OCI-M2 (cell line): ENCODE data around the gene CSNK1D.
A peak's percentile ranks its signal among the peaks of the same experiment; 100 is the strongest.
"Not testable (repeated sequence)": the region's sequence is repeated elsewhere in the genome, so short reads cannot be mapped to it uniquely, and the experiment has no call there.

ENCODE experiments used
- DNase-seq: peaks from one replicate; lab custom pipeline; 2025; ENCODE audit not compliant: unreplicated experiment; lab: John Stamatoyannopoulos, UW

Gene CSNK1D

DNA sequence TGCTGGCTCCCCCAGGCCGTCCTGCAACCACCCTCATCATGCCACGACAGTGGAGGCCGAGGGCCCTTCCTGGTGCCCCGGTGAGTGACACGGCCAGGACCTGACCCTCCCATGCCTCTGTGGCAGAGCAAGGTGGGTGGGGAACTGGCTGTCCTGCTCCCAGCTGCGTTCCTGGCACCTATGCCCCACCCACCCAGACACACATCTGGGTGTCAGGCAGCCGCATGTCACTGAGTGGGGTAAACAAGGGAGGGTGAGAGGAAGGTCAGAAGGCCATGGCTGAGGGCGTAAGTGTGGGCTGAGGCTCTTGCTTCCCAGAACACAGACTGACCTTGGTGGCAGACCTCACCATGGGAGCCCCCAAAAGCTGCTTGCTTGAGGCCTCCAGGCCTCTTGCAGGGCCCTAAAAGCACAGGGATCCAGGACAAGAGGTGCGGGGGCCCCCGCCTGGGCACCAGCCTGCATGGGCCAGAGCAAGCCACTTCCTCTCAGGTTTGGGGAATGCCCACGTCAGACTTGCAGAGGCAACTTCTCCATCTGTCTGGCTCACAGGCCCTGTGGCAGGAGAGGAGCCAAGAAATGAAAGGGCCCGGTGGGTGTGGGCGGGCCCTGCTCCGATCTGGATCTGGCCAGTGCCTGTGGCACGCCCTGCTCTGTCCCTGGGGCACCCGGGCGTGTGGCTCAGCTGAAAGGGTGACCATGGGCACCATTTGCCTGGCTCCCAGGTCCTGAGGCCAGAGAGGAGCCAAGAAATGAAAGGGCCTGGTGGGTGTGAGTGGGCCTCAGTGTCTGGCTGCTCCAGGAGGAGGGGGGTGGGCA lies 57.0 kb downstream of the CSNK1D start:
- no peak for DNase-seq

DNA sequence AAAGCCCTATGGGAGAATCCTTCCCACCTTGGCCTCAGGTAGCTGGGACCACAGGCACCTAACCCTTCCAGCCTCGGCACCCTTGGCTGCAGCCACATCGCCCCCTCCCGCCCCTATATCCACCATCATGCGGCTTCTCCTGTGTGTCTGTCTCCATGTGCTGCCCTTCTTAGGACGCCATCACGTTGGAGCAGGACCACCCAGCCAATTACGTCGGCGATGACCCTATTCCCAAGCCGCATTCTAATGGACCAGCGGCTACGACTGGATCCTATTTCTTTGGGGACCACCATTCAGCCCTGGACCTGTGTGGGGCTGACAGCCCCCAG lies 57.6 kb downstream of the CSNK1D start:
- no peak for DNase-seq

DNA sequence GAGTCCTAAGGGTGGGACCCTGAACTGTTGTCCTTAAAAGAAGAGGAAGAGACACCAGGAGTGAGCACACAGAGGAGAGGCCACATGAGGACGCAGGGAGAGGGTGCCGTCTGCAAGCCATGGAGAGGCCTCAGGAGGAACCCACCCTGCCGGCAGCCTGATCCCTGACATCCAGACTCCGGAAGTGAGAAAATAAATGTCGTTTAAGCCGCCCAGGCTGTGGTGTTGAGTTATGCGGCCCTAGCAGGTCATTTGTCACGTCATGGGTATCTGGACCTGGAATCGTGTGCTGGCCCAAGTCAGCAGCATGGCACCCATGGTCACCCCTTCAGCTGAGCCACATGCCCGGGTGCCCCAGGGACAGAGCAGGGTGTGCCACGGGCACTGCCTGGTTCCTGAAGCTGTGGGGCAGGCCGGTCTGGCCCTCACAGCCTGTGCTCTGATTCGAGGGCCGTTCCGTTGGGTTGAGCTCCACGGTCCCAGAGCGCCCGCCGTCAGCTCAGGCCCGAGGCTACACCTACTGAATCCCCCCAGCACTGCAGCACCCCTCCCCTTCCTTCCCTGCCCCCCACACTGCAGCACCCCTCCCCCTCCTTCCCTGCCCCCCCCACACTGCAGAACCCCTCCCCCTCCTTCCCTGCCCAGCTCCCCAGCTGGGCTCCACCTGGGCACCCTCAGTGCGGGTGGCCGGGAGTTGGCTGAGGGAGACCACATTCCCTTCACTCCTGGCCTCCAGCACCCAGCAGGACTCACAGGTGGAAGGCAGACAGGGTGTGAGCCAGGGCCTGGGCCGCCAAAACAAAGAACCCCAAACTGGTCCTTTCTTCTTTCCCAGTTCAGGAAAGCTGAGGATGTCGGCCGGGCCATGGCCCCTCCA lies 58.2 kb downstream of the CSNK1D start:
- no peak for DNase-seq

DNA sequence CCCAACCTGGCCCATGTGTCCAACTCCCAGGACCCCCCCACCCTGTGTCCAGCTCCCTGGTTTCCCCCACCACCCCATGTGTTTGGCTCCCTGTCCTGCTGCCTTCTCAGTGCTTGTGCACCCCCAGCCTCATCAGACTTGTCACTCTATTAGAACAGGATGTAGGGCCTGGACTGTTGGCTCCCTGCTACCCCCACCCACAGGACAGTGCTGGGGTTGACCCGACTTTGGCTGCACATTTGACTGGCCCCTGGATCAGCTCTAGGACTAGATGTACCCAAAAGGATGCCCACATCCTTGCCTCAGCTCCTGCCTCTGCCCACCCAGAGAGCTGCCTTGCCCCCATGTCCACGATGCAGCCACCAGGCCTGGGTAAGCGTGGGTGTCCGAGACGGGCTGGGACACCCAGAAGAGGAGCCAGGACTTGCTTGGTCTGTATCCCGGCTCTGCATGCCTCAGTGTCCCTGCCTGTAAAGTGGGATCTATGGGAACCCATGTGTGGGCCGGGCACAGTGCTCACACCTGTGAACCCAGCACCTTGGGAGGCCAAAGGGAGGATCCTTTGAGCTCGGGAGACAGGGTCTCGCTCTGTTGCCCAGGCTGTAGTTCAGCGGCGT lies 59.4 kb downstream of the CSNK1D start:
- no peak for DNase-seq

DNA sequence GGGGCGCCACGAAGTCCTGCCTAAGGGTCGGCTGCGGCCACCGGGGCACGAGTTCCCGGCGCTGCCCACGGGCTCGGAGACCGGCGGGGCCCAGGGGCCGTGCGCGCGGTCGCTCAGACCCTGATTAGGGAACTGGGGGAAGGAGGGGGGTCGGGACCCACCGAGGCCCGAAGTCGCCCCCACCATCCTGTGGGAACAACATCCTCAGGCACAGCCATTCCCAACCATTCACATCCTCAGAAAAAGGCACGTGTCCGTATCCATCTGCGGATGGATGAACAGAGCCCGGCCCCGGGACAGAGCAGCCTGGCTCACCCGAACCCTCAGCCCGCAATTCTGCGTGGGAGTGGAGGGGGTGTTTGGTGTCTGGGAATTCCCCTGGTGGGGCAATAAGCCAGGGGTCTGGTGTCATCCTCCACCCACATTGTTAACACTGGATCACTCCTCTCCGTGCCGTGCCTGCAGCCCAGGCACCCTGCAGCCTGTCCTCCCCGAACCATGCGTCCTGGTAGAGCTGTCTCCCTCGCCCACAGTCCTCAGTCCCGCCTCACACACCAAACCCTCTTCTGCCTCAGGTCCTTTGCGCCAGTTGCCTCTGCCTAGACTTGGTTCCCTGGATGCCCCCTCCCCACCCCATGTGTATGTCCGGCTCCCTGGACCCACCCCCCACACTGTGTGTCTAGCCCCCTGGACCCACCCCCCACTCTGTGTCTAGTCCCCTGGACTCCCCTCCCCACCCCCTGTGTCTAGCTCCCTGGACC lies 60.1 kb downstream of the CSNK1D start:
- no peak for DNase-seq

DNA sequence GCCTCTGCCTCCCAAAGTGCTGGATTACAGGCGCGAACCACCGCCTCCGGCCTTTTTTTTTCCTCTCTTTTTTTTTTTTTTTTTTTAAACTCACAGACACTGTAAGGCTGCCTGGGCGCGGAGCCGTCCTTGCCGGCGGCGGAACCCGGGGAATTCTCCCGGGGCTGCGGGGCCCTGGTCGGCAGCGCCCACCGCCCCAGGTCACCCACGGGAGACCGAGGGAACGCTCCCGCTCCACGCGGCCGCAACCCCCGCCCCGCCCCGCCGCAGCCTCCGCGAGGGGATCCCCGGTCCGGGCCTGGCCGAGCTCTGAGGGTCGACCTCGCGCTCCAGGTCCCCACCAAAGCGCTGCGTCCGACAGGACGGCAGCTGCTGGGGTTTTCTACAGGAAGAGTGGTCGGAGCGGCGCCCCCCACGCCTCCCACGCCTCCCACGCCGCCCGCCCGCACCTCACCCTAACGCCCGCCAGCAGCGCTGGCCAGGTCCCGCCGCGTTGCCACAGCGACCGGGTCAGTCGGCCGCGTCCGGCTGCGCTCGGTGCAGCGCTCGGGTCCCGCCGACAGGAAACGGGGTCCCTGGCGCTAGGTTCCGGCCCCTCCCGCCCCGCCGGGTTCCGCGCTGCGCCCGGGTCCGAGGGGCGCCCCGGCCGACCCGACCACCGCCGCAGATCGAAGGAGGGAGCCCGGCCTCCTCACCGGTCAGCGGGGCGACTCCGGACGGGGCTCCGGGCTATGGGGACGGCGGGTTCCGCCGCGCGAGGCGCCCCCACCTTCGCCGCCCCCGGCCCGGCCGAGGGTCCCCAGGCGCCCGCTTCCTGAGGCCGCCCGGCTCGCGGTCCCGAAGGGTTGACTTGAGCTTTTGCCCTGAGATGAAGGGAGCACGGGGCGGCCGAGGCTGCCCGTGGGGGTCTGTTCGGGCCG lies 60.9 kb downstream of the CSNK1D start, which contains the start of gene CCDC57:
Gene CCDC57 (minus strand): TSS at position 512 of the 920 bp plus-strand sequence. CDS start 10,898 bp downstream, outside the sequence.
- no peak for DNase-seq

DNA sequence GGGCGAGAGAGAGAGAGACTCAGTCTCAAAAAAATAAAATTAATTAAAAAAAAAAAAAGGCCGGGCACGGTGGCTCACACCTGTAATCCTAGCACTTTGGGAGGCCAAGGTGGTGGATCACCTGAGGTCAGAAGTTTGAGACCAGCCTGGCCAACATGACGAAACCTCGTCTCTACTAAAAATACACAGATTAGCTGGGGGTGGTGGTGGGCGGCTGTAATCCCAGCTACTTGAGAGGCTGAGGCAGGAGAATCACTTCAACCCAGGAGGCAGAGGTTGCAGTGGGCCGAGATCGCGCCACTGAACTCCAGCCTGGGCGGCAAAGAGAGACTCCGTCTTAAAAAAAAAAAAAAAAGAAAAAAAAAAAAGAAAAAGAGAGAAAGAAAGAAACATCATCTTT lies 62.8 kb downstream of the CSNK1D start:
- DNase-seq: not testable (repeated sequence)

DNA sequence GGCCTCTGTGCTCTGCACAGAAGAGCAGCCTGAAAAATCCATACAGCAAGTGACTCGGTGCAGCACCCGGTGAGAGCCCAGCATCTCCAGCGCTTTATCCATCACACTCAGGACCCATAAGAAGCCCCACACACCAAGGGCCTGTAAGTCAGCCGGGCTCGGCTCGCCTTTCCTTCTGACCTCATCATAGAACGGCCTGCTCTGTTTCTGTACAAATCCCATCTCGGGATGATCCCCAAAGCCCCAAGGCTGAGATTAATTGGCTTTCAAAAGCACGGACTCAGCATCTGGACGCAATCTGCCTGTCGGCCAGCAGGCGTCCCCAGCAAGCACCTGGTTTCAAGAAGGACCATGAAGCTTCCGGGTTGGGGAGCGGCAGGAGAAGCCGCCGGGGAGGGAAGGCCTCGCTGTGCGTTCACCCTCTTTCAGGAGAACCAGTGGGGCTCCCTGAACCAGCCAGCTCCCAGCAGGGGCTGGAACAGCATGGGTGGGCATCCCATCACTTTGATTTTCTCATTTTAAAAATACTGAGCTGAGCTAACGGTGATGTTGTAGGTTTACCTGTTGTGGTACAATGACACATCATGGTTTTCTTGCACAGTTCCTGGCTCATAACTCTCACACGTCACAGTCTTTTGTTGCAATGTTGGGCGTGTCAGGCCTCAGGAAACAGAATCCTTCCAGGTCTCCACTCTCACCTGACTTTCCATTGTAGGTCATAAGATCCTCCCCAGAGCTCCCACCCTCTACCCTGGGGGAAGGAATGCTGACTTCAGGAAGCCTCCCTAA lies 67.6 kb downstream of the CSNK1D start:
- DNase-seq: no peak

DNA sequence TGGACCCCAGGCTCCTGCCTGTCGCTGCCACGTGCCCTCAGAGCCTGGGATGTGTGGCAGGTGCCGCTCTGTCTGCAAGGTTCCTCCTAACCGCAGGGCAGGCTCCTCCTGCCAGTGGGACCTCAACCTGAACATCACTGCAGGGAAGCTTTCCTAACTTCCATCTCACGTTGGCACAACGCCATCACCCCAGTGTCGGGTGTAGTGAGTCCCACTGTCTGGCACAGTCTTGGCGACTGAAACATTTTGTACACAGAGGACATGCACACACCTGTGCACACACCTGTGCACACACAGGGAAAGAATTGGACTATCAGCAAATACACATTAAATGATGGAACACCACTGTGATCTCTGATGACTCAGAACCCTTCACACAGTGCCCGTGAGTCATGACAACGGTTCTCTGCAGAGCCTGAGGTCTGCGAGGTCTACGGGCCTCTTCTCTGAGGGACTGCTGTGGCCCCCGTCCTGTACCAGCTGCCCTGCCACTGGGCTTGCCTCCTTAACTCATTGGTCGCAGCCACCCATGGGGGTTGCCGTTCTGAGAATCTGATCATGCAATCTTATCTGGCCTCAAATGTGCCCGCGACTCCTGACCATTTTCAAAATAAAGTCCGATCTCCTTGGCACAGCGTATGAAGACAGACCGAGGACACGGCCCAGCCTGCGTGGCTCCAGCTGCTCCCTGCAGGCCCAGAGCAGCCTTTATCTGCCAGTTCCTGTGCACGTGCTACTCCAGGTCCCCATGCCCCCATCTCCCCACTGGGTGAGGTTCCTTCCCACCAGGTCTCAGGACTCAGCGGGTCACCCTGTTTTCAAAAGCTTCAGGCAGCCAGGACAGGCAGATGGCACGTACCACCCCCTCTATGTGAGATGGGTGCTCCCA lies 68.4 kb downstream of the CSNK1D start:
- no peak for DNase-seq

DNA sequence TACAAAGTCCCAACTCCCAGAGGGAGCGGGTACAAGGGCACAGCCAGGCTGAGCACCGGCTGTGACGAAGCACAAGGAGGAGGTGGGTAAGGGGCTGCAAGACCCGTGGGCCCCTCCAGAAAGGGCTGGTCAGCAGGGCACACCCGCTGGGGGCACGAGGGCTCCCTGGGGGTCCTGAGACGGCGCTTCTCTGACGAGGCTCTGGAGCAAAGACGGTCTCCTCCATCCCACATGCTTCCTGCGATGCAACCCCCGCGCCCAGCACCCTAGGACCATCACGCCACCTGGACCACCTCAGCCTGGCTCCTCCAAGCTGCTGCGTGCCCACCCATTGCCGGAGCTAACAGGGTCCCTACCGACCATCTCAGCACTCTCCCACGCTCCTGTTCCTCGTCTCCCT lies 69.6 kb downstream of the CSNK1D start:
- no peak for DNase-seq

DNA sequence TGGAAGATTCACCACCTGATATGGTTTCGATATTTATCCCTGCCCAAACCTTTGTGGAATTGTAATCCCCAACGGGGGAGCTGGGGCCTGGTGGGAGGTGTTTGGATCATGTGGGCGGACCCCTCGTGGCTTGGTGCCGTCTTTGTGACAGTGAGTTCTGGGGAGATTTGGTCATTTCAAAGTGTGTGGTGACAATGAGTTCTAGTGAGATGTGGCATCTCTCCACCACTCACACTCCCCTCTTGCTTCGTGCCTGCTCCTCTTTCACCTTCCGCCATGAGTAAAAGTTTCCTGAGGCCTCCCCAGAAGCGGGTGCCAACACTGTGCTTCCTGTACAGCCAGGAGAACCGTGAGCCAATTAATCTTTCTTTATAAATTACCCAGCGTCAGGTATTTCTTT lies 70.5 kb downstream of the CSNK1D start:
- no peak for DNase-seq

DNA sequence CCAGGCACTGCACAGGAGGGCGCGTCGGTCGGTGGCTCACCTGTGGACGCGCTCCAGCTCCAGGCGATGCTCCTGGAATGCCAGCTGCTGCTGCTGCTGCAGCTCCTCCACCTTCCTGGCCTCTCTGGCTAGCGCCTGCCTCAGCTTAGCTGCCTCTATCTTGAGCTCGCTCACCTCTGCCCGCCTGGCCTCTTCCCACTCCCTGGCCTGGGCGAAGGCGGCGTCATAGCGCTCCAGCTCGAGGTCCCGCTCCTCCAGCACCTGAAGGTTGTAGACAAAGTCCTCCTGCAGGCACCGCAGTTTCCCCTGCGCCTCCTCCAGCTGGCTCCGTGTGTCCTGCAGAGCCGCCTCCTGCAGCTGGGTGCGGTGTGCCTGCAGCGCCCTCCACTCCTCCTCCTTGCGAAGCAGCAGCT lies 72.0 kb downstream of the CSNK1D start:
- no peak for DNase-seq

DNA sequence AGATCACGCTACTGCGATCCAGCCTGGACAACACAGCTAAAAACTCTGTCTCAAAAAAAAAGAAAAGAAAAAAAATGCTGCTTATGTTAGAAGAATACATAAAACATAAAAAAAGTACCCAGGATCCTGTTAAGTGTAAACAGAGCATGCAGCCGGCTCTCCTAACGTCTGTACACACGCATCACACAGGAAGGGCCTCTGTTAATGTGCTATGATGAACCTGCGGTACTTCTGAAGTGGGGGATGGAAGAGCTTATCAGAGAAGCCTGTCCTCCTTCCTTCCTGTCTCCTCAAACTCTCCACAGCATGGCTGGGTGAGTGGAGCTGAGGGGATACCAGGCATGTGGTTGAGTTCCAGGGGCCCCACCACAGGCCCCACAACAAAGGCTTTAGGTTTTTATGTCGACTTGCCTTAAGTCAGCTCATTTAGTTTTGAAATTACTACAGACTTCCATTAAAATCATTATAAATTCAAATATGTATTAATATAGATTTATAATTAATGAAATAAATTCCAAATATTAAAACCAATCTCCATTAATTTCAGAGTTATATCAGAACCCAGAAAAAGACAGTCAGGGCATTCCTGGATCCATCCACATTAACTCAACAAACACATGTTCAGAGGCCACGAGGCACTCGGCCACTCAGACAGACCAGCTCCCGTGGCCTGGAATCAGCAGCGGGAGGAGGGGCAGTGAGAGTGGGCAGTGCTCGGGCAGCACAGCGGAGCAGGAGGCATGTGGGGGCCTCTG lies 72.6 kb downstream of the CSNK1D start:
- DNase-seq: peak; percentile 46

DNA sequence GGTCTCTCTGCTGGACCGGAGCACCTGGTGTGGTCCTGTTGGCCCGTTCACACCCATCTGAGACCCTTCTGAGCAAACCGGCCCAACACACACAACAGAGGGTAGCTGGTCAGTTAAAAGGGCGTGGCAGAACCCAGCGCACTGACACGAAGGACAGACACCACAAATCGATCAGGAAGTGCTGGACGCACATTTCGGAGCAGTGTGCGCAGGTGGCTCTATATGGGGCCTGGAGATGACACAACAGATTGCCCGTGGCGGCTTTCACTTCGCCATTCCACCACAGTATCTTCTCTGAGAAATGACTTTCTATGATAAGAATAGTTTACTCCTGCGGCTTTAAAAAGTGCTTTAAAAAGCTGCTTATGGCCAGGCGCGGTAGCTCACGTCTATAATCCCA lies 73.4 kb downstream of the CSNK1D start:
- no peak for DNase-seq

DNA sequence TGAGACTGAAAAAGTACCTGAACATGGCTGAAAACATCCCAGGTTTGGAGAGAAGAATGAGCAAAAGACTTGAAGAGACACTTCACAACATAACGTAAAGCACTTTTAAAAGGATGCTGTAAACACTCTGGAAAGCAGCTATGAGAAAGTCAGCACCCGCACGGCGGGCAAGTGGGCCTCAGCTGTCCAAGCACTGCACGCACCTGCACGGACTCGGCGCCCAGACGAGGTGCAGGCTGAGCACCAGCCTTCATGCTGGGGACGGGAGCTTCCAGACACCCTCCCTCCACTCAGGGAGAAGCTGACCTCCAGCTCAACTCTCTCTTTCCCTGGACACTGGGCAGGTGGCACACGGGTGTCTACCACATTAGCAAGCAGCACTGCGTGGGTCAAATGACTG lies 74.0 kb downstream of the CSNK1D start:
- no peak for DNase-seq

DNA sequence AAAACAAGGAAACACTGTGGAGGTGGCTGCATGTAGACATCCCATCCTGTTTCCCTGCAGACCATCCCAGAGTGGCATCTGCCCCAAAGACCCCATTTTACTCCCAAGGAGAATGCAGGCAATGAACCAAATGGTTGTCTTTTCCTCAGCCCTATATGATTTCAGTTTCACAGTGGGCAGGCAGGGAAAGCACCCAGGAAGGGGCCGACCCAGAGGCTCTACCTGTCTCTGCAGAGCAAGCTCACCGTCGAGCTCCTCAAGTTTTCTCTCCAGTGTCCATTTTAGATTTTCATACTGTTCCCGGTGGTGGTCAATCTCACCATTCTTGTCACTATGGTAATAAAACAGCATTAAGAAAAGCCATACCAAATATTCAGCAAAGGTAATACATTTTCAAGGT lies 75.4 kb downstream of the CSNK1D start:
- DNase-seq: no peak
